DMS153 treated with DMSO at 0.1 percent for 48 hours (cell line): ENCODE results near the gene TAGAP.
"Not testable (repeated sequence)": the region's sequence is repeated elsewhere in the genome, so short reads cannot be mapped to it uniquely, and the experiment has no call there.

Experiments used
- DNase-seq: peaks from one replicate; lab custom pipeline; 2025; ENCODE audit not compliant: unreplicated experiment; lab: John Stamatoyannopoulos, UW

The TAGAP gene

GRCh38 chr6:159017757-159018559 is 26.8 kb downstream of the TAGAP start:
- DNase-seq = no peak

GRCh38 chr6:159014406-159014805 is 30.4 kb downstream of the TAGAP start:
- no peak for DNase-seq

DNA sequence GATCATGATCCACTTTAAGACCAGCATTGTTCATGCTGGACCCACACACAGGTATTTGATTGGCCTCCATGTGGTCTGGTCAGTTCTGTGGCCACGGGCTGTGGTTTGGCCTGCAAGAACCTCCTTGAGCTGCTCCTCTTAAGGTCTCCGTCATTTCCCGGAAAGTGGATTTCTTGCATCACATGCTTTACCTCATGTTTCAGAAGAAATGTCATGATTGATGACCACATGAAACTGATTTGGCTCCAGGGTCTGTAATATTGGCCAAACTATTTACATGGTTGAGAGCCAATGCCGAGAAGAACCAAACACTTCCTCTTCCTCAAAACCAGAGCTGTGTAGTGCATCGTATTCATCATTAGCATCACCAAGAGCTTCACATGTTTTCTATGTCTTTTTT is 31.6 kb downstream of the TAGAP start:
- DNase-seq = no peak

GRCh38 chr6:159012201-159012600 is 32.6 kb downstream of the TAGAP start:
- DNase-seq = no peak

- not testable (repeated sequence) for DNase-seq
These were observed 34.7 kb downstream of the TAGAP start for GRCh38 chr6:159010037-159010612.

DNA sequence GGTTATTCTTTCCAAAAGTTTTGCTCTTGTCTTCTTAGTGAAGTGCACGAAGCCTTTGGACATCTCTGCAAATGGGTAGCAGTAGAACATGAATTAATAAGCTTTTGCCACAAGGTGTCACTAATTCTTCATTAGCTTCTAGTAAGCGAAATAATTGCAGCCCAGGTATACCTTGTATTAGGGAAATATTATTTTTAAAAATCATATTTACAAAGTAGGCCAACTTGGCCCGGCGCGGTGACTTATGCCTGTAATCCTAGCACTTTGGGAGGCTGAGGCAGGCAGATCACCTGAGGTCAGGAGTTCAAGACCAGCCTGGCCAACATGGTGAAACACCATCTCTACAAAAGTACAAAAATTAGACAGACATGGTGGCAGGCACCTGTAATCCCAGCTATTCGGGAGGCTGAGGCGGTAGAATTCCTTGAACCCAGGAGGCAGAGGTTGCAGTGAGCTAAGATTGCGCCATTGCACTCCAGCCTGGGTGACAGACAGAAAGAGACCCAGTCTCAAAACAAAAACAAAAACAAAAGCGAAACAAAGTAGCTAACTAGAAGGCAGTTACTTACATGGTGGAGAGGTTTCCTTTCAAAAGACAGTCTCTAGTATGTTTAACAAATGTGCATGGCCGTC is 36.0 kb downstream of the TAGAP start:
- DNase-seq = peak; percentile 11

- DNase-seq = no peak
These were observed 37.3 kb downstream of the TAGAP start for GRCh38 chr6:159007510-159007909.

DNA sequence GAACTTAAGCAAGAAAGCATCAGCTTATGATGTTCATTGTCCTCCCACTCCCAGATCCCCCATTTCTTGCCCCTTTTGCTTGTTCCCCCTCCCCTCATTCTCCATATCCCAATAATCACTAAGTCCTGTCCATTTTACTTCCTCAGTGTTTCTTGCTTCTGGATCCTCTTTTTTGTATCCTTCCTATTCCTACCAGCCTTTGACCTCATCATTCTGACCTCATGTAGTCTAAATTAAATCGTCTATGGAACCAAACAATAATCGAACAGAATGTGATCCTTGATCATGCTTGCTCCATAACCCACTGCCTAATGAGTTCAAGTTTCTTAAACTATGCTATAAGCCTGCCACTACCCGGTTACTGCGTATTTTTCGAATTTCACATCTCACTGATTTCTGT is 39.4 kb downstream of the TAGAP start:
- no peak for DNase-seq

GRCh38 chr6:159004592-159004991 is 40.2 kb downstream of the TAGAP start:
- DNase-seq = no peak

DNA sequence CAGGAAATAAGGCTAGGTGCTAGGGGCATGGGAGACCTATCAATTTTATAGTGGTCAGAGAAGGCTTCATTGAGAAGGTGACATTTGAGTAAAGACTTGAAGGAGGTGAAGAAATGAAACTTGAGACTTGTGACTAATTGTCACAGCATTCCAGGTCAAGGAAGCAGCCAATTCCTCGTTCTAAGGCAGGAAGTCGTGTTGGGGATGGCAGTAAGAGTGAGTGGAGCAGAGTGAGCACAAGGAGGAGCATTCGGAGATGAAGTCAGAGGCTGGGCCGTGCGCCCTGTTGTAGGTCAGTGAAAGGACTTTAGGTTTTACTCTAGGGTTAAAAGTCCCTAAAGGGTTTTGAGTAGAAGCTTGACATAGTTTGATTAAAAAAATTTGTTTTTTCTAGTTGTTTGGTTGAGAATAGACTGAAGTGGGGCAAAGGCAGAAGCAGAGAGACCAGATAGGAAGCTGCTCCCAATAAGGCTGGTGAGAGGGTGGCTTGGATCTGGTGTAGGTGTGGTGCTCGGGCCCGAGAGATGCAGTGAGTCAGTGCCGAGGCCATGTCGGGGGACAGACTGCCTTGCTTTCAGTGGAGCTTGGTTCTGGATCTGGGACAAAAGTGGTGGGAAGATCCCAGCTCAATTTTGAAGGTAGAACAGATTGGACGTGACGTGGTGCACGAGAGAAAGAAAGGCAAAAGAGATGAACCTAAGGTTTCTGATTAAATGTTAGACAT is 42.2 kb downstream of the TAGAP start:
- DNase-seq = no peak

DNA sequence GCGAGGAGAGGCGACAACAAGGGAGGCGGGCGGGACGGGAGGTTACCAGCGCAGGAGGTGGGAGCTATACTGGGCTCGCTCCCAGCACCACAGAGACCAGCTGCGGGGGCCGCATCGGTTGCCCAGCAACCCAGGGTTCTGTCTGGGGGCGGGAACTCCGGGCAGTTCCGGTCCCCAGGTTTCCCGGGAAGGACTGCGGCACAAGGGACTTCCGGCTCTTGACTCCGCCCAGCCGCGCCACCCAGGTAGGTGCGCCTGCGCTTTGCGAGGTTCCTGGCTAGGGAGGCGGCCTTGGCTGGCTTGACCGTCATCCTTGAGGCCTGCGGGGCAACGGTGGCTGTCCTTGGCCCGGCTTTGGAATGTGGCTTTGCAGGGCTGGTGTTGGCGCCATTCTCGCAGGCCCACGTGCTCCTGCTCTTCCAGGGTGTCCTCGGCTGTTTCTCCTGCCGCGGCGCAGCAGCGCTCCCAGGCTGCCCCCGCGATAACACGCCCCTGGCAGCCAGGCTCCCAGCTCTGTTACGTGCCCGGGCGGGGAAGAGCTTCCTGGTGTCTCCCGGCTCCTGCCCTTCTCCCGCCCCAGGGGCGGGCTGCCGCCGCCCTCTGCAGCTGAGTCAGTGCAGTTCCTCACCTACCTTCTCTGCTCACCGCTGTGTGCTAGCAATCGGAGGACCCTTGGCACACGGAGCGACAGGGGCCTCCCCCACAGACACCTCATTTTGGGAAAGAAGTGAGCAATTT is 45.0 kb downstream of the TAGAP start, which contains the start of gene RSPH3:
TSS of gene RSPH3 (minus strand) at position 537 of the 738 bp plus-strand sequence. CDS start 652 bp downstream, outside the sequence.
- peak; percentile 93 for DNase-seq

DNA sequence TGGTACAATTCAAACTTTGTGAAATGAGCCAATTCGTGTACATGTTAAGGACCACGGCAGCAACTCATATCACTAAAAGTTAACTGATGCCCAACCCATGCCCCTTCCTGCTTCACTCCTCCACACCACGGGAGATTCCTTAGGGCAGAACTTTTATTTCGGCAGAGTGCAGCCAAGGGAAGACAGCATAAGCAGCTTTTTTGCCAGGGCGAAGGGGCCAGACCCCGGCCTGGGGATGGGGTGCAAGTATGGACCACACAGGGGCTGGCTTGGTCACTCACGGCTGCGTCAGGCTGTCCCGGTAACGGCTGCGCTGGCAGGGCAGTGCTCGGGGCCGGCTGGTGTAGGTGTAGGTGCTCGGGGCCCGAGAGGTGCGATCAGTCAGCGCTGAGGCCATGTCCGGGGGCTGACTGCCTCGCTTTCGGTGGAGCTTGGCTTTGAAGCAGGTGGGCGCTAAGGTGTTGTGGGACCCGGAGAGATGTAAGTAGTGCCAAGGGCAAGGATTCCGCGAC is 45.6 kb downstream of the TAGAP start:
- DNase-seq = no peak

DNA sequence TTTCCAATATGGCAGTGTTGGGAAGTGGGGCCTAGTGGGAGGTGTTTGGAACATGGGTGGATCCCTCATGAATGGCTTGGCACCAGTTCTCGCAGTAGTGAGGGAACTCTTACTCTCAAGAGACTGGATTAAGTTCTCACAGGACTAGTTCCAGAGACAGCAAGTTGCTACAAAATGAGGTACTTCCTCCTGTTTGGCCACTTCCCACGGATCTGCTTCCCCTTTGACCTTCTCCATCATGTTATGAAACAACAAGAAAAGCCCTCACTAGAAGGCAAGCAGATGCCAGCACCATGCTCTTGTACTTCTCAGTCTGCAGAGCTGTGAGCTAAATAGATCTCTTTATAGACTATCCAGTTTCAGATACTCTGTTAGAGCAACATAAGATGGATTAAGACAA is 47.9 kb downstream of the TAGAP start:
- no peak for DNase-seq

DNA sequence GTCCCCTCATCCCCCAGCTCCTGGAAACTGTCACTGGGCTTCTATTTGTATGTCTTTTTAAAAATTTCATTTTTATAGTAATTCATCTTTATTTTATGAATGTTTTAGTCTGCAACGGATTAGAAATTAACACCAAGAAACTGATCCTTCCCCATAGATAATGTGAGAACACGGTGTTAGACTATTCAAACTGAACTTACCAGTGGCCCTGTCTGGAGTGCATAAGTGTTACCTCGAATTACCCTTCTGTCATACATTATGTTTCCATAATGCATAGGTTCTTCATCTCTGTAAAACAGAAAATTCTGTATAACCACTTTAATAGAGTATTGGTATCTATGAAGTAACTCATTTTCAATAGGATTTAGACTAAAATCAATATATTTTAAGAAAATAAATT is 51.2 kb downstream of the TAGAP start:
- DNase-seq = no peak

DNA sequence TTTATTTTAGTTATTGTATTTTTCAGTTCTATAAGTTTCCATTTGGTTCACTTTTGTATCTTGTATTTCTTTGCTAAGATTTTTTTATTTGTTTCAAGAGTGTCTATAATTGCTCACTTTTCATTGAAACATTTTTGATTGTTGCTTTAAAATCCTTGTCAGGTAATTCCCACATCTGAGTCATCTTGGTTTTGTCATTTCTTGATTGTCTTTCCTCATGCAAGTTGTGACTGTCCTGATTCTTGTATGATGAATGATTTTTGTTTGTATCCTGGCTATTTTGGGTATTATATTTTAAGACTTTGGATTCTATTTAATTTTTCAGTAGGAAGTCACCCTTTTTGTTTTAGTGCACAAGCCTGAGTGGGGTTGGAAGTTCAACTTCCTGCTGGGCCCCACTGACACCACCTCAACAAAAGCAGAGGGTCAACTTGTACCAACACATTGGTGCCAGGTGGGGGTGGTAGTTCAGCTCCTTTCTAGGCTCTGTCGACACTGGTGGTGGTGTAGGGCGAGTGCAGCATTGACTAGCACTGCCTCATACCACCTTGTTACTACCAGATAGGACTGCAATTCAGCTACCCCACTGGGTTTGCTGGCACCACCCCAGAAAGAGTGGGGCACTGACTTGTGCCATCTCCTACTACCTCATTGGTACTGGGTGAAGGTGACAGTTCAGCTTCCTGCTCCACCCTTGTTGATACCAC is 53.6 kb downstream of the TAGAP start:
- DNase-seq = no peak

DNA sequence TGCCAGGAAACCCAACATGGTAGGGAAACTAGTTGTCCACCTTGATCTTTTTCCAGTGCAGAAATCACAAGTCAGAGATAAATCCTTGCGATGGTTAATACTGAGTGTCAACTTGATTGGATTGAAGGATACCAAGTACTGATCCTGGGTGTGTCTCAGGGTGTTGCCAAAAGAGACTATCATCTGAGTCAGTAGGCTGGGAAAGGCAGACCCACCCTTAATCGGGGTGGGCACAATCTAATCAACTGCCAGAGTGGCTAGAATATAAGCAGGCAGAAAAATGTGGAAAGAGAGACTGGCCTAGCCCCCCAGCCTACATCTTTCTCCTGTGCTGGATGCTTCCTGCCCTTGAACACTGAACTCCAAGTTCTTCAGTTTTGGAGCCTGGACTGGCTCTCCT is 55.1 kb downstream of the TAGAP start:
- DNase-seq = not testable (repeated sequence)

DNA sequence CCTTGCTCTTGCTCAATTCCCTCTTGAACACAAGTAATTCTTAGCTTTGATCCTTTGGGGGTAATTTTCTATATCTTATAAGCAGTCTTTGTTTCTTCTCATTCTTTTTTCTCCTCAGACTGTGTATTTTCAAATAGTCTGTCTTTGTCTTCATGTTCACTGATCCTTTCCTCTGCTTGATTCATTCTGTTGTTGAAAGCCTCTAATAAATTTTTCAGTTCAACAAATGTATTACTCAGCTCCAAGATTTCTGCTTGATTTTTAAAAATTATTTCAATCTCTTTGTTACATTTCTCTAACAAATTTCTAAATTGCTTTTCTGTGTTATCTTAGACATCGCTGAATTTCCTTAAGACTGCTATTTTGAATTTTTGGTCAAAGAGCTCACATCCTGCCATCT is 56.3 kb downstream of the TAGAP start:
- no peak for DNase-seq

- no peak for DNase-seq
These were observed 57.1 kb downstream of the TAGAP start for GRCh38 chr6:158987657-158988056.
